Measurements from ENCODE around the gene DCBLD2.

- no peak for TF ChIP-seq EP300 (IDR thresholded peaks at IDR 0.05)
- TF ChIP-seq CTCF (IDR thresholded peaks at IDR 0.05), result no peak
- TF ChIP-seq POLR2A (IDR thresholded peaks at IDR 0.05), result no peak
These were observed 6.5 kb downstream of the DCBLD2 start for GRCh38 chr3:98894791-98895576.
